CD4-positive, alpha-beta T cell (primary cell): Measurements from ENCODE around the gene PVALB. TPM values are rescaled to one million over a fixed set of nuclear protein-coding genes. Genes with fewer than 3 reads are reported as not detected.

Experiments used
- ATAC-seq: fragments of 200-7000 bp; cut with Tn5 transposase; one replicate; pipeline ENCODE4 v1.10.0; 2022; ENCODE audit warnings: mild to moderate bottlenecking; ENCODE audit not compliant: poor library complexity
- CTCF ChIA-PET: fragments of 350-600 bp; sonication (Branson Sonifier 250); formaldehyde crosslinking; loops from one replicate; lab custom pipeline; 2021; ENCODE audit warnings: antibody characterized with exemption, inconsistent platforms; lab: Charles Lee
- POLR2A ChIA-PET: fragments of 350-600 bp; sonication (Branson Sonifier 250); formaldehyde crosslinking; loops from one replicate; lab custom pipeline; 2021; ENCODE audit warnings: antibody characterized with exemption, inconsistent platforms; lab: Charles Lee
- DNase-seq, 14 experiments: peaks; one replicate each; pipeline ENCODE4 v3.0.0-alpha.2; 2013 to 2020; ENCODE audit warnings: mixed read lengths in 2 of 14
- H3K27ac ChIP-seq, 2 donors: one replicate each; pipeline versions ENCODE4 v1.5.1 to v1.7.0; 2013; ENCODE audit warnings: low read length in 2 of 2, low read depth in 1 of 2, mild to moderate bottlenecking in 1 of 2
- H3K27me3 ChIP-seq, 2 experiments: 1 replicate in 1 of 2; 2 replicates in 1 of 2; pipeline versions ENCODE4 v1.6.1 to v1.7.0; 2013; ENCODE audit warnings: low read length in 2 of 2, control low read depth in 1 of 2, mild to moderate bottlenecking in 1 of 2, moderate library complexity in 1 of 2; ENCODE audit not compliant: insufficient read depth in 2 of 2, control insufficient read depth in 1 of 2
- H3K36me3 ChIP-seq: one replicate; pipeline ENCODE4 v1.6.1; 2013; ENCODE audit warnings: low read length, control low read depth; ENCODE audit not compliant: insufficient read depth
- H3K4me1 ChIP-seq: one replicate; pipeline ENCODE4 v1.6.1; 2013; ENCODE audit warnings: low read length, control low read depth; ENCODE audit not compliant: insufficient read depth
- H3K4me3 ChIP-seq: one replicate; pipeline ENCODE4 v1.5.1; 2013; ENCODE audit warnings: mild to moderate bottlenecking, low read length, moderate library complexity
- H3K9me3 ChIP-seq, 2 experiments: 1 replicate in 1 of 2; 2 replicates in 1 of 2; pipeline versions ENCODE4 v1.6.1 to v1.7.0; 2013; ENCODE audit warnings: low read length in 2 of 2, mild to moderate bottlenecking in 2 of 2, control low read depth in 1 of 2, moderate library complexity in 1 of 2; ENCODE audit not compliant: control insufficient read depth in 1 of 2, insufficient read depth in 1 of 2
- H3K27ac Mint-ChIP-seq: one replicate; pipeline ENCODE4 v1.8.0; 2020; ENCODE audit warnings: mixed read lengths
- H3K27me3 Mint-ChIP-seq: one replicate; pipeline ENCODE4 v1.8.0; 2021; ENCODE audit warnings: mixed read lengths
- H3K36me3 Mint-ChIP-seq: one replicate; pipeline ENCODE4 v1.8.0; 2021; ENCODE audit warnings: low read depth, mixed read lengths
- H3K4me1 Mint-ChIP-seq: one replicate; pipeline ENCODE4 v1.8.0; 2021; ENCODE audit warnings: low read depth, mixed read lengths
- H3K4me3 Mint-ChIP-seq: one replicate; pipeline ENCODE4 v1.8.0; 2020; ENCODE audit warnings: mild to moderate bottlenecking, mixed read lengths
- H3K9me3 Mint-ChIP-seq: one replicate; pipeline ENCODE4 v1.8.0; 2020; ENCODE audit warnings: mixed read lengths
- CTCF ChIP-seq: fragments of 200-600 bp; IDR thresholded peaks from one replicate; pipeline ENCODE4 v1.8.0; 2022; ENCODE audit warnings: antibody characterized with exemption, mild to moderate bottlenecking
- intact Hi-C, 2 experiments: fragments of 100-400 bp; cut with DNase I in 1 of 2; cut with micrococcal nuclease in 1 of 2; formaldehyde crosslinking; loops; one replicate each; pipeline versions ENCODE4 v1.15.1 to v1.9.0; 2023 to 2025; cut with DNase I, micrococcal nuclease
- total RNA-seq, 174 experiments: library from RNA in 2 of 174; stranded (reverse) in 2 of 174; gene quantifications; one replicate each; pipeline ENCODE4 v1.2.3 and lab custom pipeline; 2021 to 2026

PVALB gene
- total RNA-seq, 2 experiments from 2014 or later, result not detected

GRCh38 chr22:36833073-36833472, 16.2 kb upstream of the PVALB start:
- H3K4me3 Mint-ChIP-seq, result no peak overlapping the region
- Histone ChIP-seq H3K36me3 (no peaks in the 10 kb centered on the region), H3K27me3 (peaks cover 14 to 22% of the 10 kb centered on the region in 2 experiments), H3K9me3 (peaks cover 0 to 2% of the 10 kb centered on the region in 2 experiments), H3K27ac (no peak overlapping the region), H3K4me1 (peaks cover 10% of the 10 kb centered on the region), H3K4me3 (no peak overlapping the region)
- no peak for ATAC-seq
- peaks cover 26% of the 10 kb centered on the region for H3K4me1 Mint-ChIP-seq
- ChIA-PET CTCF (no interaction called here), POLR2A (interaction anchor here (0.7 kb wide), 1 partner anchor 57 kb away, joined by 4 read pairs; the partner anchor contains the start of gene IFT27)
- no peak overlapping the region for H3K27ac Mint-ChIP-seq
- H3K36me3 Mint-ChIP-seq, result no peaks in the 10 kb centered on the region
- no peak for TF ChIP-seq CTCF
- intact Hi-C loops, result no loop called here
- DNase-seq, result peak in 2 of 14 experiments; percentile 40 to 50
- H3K27me3 Mint-ChIP-seq, result peaks cover 79% of the 10 kb centered on the region
- no peaks in the 10 kb centered on the region for H3K9me3 Mint-ChIP-seq

GRCh38 chr22:36831717-36832116, 14.9 kb upstream of the PVALB start:
- H3K4me3 Mint-ChIP-seq, result no peak overlapping the region
- Histone ChIP-seq H3K27me3 (peaks cover 12 to 24% of the 10 kb centered on the region in 2 experiments), H3K27ac (no peak overlapping the region), H3K9me3 (no peaks in the 10 kb centered on the region), H3K4me3 (no peak overlapping the region), H3K4me1 (peaks cover 10% of the 10 kb centered on the region), H3K36me3 (no peaks in the 10 kb centered on the region)
- H3K9me3 Mint-ChIP-seq, result no peaks in the 10 kb centered on the region
- no peak for ATAC-seq
- H3K36me3 Mint-ChIP-seq, result no peaks in the 10 kb centered on the region
- ChIA-PET CTCF (interaction anchor here (0.9 kb wide), 1 partner anchor 24 kb away, joined by 3 read pairs; no protein-coding TSS in a partner anchor), POLR2A (interaction anchor here (1.9 kb wide), 1 partner anchor 56 kb away, joined by 6 read pairs; the partner anchor contains the start of gene IFT27)
- no peak for DNase-seq
- no peak overlapping the region for H3K27ac Mint-ChIP-seq
- intact Hi-C loops, result no loop called here
- TF ChIP-seq CTCF, result no peak
- peaks cover 26% of the 10 kb centered on the region for H3K4me1 Mint-ChIP-seq
- H3K27me3 Mint-ChIP-seq, result peaks cover 80% of the 10 kb centered on the region

- no peak for DNase-seq
- Histone ChIP-seq H3K27ac (no peak overlapping the region), H3K4me3 (no peak overlapping the region), H3K27me3 (peaks cover 11 to 24% of the 10 kb centered on the region in 2 experiments), H3K9me3 (no peaks in the 10 kb centered on the region), H3K4me1 (peaks cover 10% of the 10 kb centered on the region), H3K36me3 (no peaks in the 10 kb centered on the region)
- no peak for TF ChIP-seq CTCF
- intact Hi-C loops, result no loop called here
- POLR2A ChIA-PET, result interaction anchor here (1.9 kb wide), 1 partner anchor 56 kb away, joined by 6 read pairs; the partner anchor contains the start of gene IFT27
- CTCF ChIA-PET, result interaction anchor here (1.0 kb wide), 1 partner anchor 25 kb away, joined by 4 read pairs; no protein-coding TSS in a partner anchor
- H3K4me3 Mint-ChIP-seq, result no peak overlapping the region
- no peaks in the 10 kb centered on the region for H3K36me3 Mint-ChIP-seq
- H3K4me1 Mint-ChIP-seq, result peaks cover 26% of the 10 kb centered on the region
- no peak for ATAC-seq
- H3K27ac Mint-ChIP-seq, result no peak overlapping the region
- peaks cover 78% of the 10 kb centered on the region for H3K27me3 Mint-ChIP-seq
- no peaks in the 10 kb centered on the region for H3K9me3 Mint-ChIP-seq
Observed at GRCh38 chr22:36831206-36831605, 14.4 kb upstream of the PVALB start.
